Measurements from ENCODE around the gene UGT1A9.

The UGT1A9 gene

DNA sequence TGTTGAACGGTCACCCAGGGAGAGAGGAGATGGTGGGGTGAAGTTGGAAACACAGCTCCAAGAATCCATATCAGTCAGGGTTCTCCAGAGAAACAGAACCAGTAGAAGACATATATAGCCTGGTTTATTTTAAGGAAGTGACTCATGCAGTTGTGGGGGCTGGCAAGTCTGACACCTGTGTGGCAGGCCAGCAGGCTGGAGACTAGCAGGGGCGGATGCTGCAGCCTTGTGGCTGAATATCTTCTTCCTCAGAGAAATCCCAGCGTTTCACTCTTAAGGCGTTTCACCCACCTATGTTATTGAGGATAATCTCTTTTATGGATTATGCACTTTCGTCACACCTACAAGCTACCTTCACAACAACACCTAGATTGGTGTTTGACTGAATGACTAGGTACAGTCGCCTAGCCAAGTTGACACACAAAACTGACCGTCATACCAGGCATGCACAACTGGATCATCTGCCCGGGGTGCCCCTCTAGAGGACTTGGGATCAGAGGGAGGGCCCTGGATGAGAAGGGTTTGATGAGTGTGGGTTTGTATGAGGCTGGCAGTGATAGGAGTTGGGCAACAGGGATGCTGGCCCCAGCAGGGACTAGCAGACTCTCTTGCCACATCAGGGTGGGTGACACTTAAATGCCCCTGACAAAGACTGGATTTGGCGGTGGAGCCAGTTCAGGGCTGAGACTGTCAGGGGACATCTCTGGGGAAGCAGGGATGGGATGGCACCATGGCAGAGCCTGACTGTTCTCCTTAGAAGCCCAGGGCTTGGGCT is 129.8 kb downstream of the UGT1A9 start:
- DNase-seq = peak; percentile 17 to 32

DNA sequence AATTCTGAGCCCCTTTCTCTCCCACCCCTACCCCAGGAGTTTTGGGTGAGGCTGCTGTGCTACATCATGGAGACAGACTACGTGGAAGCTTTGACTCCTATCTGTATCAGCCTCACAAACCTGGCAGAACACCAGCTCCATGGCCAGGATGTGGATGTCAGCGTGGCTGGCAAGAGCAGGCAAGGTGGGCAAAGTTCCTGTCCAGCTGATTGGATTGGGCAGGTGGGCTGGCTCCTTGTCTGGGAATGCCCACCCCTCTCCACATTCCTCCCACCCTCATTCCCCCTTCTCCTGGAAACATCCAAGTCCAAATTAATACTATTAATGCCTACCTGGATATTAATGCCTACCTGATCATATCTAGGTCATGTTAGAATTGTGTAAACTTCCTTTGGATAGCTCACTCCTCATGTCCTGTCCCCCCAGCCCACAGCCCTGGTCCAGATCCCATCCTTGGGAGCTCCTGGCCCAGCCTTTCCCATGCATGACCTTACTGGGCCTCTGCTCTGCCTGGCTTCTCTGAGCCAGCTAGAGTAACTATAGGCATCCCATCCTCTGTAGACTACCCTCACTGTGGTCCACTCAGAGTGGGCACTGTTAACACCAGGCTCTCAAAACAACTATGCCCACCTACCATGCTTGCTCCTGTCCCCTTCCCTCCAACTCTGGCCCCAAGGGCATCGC is 130.6 kb downstream of the UGT1A9 start:
- DNase-seq = peak in 1 of 2 experiments; percentile 2

DNA sequence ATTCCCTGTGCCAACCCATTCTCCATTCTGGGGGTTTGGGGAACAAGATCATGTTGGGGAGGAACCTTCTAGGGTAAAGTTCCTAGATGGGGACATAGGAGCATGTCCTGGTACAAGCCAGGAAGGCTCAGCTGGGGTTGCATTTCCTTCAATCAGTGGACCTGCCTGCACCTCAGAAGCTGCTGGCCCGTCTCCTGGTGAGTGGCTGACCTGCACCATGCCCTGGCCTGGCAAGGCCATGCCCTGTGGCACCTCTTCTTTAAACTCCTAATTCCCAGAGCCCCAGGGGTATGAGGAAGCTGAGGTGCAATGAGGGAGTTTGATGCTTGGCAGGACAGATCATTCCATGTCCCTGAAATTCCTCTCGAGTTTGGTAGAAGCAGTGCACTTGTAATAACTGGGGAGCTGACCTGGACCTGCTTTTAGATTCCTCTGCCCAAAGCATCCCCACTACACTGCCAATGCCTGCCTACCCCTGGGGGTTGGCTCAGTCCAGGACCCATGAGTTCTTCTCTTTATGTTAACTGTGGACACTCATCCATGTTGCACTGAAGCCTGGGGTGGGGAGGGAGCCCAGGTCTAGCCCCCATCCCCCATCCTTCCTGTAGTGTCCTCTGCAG is 131.7 kb downstream of the UGT1A9 start:
- peak in 1 of 2 experiments; percentile 1 for DNase-seq

DNA sequence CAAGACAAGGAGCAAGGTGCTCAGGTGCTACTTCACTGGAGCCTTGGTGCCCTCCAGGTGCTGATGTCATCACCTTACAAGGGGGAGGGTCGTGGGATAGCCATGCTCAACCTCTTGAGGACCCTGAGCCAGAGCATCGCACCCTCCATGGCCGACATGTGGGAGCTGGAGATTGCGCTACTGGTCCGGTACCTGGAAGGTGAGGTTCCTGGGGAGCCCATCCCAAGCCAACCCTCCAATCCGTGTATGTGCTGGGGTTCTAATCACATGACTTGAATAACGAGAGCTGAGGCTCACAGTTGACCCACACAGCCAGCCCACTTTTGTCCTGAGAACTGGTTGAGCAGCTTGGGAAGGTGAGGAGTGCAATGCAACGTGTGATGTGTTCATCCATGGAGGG is 132.3 kb downstream of the UGT1A9 start:
- DNase-seq = peak in 1 of 2 experiments; percentile 7

DNA sequence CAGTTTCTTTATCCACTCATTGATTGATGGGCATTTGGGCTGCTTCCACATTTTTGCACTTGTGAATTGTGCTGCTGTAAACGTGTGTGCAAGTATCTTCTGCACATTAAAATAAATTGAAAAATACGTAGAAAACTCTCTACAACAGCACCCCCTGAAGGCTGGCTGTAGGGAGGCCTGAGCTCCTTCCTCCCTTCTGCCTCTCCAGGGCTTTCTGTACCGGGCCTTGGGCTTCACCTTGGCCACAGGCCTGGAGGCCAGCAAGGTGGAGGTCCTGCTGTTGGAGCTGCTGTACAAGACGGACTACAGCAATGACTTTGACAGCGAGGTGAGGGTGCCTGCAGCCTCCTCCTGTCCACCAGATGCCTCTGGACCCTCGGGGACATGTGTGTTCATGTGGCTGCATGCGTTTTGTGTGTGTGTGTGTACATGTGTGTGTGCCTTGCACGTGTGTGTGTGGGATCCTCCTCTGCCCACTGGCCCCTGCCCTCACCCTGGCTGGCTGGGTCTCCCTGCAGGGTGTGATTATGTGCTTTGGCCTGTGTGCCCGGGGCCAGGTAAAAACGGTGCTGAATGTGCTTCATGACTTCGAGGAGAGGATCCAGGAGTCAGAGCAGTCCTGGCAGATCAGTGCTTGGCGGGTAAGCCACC is 135.6 kb downstream of the UGT1A9 start:
- peak in 1 of 2 experiments; percentile 8 for DNase-seq

DNA sequence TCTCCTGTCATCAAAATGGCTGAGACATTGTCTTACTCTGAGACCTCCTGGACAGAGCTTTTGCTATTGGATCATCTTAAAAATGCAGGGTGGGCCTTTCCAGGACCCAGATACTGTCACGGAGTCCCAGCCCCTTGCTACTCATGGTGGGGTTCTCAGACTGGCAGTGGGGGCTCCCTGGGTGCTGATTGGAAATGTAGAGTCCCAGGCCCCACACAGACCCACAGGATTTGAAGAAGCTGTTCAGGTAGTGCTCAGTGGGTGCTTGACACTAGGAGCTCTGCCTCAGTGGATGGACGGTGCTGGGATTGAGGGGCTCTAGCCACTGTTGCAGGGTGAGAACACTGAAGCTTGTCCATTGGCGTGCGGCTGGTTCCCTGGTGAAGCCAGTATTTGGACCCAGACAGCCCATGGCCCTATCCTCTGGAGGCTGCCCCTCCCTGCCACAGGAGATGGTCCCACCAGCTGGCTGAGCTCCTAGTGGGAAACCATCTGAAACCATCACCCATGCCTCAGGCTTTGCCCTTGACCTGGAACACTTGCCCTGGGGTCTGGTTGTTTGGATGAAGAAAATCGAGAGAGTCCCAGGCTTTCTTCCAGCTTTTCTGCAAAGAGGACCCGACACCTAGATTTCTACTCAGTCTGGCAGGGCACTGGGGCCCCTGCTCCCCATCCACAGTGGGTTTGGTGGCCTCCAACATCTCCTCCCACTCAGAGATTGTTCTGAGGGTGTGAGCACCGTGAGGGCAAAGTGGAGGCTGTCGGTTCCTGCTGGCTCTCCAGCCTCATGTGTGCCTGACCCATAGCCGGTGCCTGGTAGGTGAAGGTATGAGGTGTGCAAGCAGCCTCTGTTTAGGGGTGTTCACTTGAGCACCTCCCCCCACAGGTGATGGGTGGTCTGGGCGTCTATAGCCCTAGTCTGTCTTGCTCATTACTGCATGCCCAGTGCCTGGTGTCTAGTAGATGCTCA is 136.6 kb downstream of the UGT1A9 start:
- no peak for DNase-seq

DNA sequence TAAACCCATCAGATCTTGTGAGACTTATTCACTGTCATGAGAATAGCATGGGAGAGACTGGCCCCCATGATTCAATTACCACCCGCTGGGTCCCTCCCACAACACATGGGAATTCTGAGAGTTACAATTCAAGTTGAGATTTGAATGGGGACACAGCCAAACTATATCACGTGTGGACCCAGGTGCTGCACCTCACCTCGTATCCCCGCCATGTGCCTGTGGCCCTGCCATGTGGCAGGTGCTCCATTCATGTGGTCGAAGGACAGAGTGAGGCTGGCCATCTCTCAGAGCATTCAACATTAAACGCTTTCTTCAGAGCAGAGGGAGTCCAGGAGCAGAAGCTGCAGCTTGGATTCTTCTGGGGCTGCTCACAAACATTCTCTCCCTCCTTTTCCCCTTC is 138.7 kb downstream of the UGT1A9 start:
- DNase-seq = no peak

DNA sequence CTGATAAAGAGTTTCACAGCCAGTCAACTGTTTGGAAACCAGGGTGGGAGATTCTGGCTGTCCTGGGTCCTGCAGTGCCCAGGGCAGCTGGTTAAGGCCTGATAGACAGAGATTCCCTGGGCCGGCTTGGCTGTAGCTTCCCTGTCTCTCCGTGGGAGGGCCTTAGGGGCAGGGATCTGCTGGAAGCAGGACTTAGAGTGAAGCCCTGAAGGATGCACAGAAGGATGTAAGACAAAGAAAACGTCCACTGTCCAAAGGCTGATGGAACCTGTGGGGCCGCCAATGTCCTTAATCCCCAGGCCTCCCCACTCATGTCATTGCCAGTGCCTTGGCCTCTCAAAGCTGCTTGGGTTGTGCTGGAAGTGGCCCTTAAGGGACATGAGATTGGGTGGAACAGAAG is 139.4 kb downstream of the UGT1A9 start:
- no peak for DNase-seq

DNA sequence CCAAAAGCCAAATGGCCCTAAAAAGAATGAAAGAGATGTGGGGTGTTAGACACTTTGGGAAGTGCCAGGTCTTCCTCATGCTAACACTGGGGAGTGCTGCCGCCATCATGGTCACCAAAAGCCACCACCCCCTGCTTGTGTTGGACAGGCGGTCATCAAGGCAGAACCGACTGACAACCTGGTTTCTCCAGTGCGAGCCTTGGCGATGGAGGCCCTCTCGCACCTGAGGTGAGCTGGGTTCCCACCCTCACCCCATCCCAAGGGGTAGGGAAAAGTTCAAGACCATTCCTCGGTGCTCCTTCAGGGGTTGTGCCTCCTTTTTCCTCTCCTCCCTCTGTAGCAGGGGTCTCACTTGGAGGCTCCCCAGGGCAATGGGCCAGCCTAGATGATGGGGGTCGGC is 140.0 kb downstream of the UGT1A9 start:
- DNase-seq = no peak

DNA sequence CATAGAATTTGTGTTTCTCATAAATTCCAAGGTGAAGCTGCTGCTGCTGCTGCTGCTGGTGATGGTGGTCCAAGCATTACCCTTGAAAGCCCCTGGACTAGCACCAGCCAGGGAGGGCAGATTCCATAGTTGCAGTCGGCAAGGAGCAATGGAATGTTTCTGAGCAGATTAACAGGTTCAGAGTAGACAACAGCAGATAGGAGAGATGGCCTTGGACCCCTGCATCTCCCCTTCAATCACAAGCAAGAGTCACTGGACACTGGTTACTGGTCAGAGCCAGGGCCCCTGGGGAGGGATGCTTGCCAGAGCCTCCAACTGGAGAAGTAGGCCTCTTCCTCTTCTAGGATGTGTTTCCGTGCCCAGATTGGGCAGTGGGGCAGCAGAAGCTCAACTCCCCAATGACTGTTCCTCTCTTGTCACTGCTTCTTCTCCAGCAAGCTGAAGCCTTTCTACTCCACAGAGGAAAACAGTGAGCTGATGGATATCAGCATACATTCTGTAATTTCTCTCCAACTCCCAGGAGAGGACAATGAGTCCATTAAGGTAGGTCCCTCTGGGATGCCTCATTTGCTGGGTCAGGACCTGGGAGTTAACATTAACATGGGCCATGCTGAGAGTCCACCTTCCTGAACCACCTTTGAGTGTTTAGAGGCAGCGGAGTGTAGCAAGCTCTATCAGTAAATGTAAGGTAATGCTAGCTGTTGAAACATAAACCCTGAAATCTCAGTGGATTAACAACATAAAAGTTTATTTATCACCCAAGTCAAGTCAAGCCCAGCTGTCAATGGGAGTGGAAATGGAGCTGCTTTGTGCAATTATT is 141.7 kb downstream of the UGT1A9 start:
- DNase-seq = no peak

DNA sequence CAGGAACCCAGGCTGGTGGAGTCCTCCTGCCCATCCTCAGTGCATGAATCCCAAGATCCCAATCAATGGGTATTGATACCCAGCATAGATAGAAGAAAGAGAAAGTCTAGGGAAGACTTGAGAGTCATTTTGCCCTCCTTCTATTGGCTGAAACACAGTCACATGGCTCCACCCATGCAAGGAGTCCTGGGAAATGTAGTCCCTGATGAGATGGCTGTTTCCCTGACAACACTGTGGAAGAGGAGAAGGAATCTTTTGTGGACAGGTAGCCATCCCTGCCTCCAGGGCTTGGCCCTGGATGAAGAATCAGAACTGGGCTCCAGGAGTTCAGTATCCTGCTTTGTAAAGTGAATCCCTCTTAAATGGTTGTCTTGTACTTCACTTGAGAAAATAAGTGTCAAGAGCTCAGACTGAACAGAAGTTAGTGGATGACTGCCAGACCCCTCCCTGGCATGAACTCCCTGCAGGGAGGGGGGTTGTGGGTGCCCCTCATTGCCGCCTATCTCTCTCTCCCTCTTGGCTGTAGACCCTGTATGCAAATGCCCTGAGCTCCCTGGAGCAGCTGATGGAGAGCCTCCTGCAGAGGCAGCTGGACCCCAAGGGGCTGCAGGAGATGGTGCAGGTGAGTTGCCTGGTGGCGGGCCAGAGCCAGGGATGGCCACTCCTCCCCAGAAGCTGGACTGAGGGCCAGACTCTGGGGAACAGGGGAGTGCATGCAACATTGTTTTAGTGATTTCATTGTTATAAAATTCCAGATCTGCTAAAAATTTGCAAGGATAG is 142.5 kb downstream of the UGT1A9 start:
- no peak for DNase-seq

DNA sequence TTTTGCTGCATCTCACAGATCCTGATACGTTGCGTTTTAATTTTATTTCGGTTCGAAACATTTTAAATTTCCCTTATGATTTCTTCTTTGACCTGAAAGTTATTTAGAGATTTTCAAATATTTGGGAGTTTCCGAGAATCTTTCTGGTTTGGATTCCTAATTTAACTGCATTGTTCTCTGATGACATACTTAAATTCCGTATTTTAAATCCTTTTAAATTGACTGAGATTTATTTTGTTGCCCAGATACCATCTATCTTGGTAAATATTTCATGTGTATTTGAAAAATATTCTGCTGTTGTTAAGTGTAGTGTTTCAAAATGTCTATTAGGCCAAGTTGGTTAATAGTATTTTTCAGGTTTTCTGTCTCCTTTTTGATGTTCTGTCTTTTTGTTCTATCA is 144.2 kb downstream of the UGT1A9 start:
- DNase-seq = no peak

DNA sequence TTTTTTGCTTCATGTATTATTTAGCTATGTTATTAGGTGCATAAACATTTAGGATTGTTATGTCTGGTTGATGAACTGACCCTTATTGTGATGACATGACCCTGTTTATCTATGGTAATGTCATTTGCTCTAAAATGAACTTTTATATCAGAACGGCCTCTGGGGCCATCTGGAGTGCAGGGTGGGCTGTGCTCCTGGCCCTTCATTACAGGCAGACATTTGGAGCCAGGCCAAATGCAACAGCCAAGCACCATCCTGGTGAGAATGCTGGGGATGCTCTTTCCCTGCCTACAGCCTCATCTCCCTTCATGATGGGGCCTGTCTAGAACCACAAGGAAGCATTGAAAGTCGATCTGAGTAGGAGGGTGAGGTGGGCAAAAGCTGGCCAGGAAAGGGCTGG is 144.6 kb downstream of the UGT1A9 start:
- DNase-seq = no peak

DNA sequence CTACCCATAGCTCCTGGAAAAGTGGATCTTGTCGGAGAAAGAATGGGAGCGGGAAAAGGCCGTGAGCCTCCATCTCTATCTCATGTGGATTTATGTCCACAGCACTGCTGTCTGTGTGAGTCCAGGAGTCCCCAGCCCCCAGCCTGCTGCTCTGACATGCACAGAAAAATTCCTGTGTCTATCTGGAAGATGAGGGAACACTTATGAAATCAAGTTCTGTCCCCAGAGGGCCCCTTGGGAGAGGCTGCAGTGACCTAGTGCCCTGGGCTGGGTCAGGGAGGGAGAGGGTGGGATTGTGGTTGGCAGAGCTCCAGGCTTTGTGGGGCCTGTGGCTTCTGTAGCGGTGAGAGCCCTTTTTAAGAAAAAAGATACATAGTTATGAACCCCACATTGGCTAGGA is 145.1 kb downstream of the UGT1A9 start:
- DNase-seq = no peak

DNA sequence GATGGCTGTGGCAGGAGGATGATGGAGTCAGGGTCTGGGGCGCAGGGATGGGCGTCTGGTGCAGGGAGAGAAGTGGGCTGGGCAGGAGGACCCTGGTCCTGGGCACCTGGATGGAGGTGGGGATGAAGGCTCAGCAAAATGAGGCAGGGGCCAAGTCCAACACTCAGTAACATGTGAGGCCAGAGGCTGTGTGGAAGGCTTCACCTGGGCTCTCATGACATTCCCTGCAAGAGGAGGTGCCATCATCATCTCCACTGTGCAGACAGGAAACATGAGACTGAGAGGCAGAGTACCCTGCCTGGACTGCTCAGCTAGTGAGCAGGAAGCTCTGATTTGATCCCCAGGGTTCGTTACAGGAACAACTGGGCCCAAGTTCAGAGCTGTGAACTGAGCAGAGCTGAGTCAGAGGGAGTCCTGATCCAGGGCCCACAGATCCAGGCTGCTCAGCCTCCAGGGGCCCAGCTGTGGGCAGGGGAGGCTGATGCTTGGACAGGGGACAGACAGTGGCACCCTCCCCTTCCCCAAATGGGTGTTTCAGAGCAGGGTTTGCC is 145.7 kb downstream of the UGT1A9 start:
- DNase-seq = no peak

DNA sequence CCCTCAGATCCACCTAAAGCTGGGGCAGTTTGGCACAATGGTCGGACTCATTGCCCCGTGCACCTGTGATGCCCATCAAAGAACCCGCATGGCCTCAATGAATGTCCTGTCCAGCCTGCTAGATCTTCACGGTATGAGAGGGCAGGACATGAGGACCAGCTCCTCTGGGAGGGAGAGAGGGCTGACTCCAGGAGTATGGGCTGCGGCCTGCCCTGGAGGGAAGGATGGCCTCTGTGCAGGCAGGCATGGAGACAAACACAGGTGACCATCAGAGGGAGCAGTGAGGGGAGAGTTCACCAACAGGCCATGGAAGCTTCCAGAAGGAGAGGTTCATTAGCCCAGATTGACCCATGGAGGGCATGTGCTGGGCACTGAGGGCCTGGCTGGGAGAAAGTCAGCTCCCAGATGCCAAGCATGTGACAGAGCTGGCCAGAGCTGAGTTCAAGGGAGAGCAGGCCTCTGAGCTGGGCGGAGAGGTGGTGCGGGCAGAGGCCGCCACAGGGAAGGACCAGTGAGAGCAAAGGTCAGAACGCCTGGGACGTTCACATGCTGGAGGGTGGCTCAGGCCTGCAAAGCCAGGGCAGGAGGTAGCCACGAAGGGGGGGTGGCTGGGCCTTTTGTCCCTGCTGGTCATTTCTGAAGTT is 146.4 kb downstream of the UGT1A9 start:
- DNase-seq = no peak

DNA sequence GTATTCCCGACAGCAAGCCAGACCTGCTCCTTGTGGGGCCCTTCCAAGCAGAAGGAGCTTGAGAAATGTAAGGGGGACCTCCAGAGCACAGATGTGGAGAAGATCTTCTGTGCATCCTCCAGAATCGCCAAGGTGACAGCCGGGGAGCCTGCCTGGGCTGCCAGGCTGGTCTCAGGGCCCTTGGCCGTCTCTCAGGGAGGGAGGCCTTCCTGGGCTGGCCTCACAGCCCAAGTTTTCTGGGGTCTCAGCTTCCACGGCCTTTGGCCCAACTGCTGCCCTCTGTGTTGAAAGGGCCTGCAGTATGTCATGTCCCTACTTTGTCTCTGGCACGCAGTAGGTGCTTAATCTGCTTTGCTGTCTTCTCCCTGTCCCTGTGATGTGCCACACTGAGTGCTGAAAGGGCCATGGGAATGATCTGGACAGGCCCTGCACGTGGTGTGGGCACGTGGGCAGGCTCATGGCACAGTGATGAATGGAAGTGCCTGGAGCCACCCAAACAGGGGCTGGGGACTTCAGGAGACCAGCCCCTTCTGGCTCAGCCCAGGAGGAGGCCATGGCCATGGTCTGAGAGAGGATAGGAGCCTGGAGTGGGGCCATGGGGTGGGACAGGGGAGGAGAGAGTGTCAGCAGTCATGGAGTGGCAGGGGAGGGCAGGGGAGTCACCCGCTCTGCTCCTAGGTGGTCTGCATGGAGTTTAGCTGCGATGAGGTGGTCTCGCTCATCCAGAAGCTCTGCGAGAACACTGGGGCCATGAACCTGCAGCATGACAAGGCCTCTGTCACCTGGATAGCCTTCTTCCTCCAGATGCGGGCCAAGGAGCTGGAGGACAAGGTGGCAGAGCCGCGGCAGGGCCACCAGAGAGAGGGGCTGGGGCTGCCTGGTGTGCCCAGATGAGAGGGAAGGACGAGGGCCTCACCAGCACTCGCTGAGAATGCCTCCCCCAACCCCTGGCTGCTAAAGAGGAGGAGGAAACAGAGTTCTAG is 147.2 kb downstream of the UGT1A9 start:
- DNase-seq = no peak

Data from activated T-cell treated with anti-CD3 and anti-CD28 coated beads, Interleukin-2, amount 50 U/mL, for 48 hours (primary cell).